Measurements from ENCODE around the gene KRT28.

KRT28 gene

GRCh38 chr17:40793832-40794231 lies 5.9 kb downstream of the KRT28 start:
- no peak for TF ChIP-seq Cebpa-rat (IDR thresholded peaks at IDR 0.05)
- Histone ChIP-seq H3K36me3 (no peaks in the 10 kb centered on the region), H3K9me3 (no peaks in the 10 kb centered on the region), H3K27ac (no peak overlapping the region), H3K9ac (no peak overlapping the region), H3K27me3 (no peaks in the 10 kb centered on the region), H4K20me1 (no peaks in the 10 kb centered on the region), H3K4me2 (no peak overlapping the region), H3K4me1 (peaks cover 6% of the 10 kb centered on the region), H3K4me3 (no peak overlapping the region)

- Histone ChIP-seq H3K4me2 (no peak overlapping the region), H3K27me3 (no peaks in the 10 kb centered on the region)
Measured at GRCh38 chr17:40791787-40792436, 7.8 kb downstream of the KRT28 start.

GRCh38 chr17:40791111-40791510 lies 8.6 kb downstream of the KRT28 start:
- Histone ChIP-seq H3K9me3 (no peaks in the 10 kb centered on the region), H3K4me1 (peaks cover 19% of the 10 kb centered on the region), H4K20me1 (no peaks in the 10 kb centered on the region), H3K27ac (no peak overlapping the region), H3K4me2 (no peak overlapping the region), H3K4me3 (no peak overlapping the region), H3K27me3 (no peaks in the 10 kb centered on the region), H3K9ac (no peak overlapping the region), H3K36me3 (no peaks in the 10 kb centered on the region)
- no peak for TF ChIP-seq Cebpa-rat (IDR thresholded peaks at IDR 0.05)

More at GRCh38 chr17:40791787-40792436, 7.8 kb downstream of the KRT28 start:
- Histone ChIP-seq H3K4me3 (no peak overlapping the region), H4K20me1 (no peaks in the 10 kb centered on the region), H3K36me3 (no peaks in the 10 kb centered on the region), H3K9ac (no peak overlapping the region), H3K9me3 (no peaks in the 10 kb centered on the region), H3K4me1 (peaks cover 19% of the 10 kb centered on the region), H3K27ac (no peak overlapping the region)
- no peak for TF ChIP-seq Cebpa-rat (IDR thresholded peaks at IDR 0.05)

GRCh38 chr17:40782450-40782849 lies 17.3 kb downstream of the KRT28 start, which contains the start of gene KRT27:
KRT27 (minus strand) TSS chr17:40782550; CDS start chr17:40782493, 57 bp downstream.
- Histone ChIP-seq H3K9me3 (peaks cover 7% of the 10 kb centered on the region; the same call in 1 of the 2 replicates), H3K9ac (no peak within 1 kb of the TSS), H3K27me3 (peaks cover 7% of the 10 kb centered on the region; the same call in 1 of the 2 replicates), H3K27ac (no peak within 1 kb of the TSS), H3K4me3 (no peak within 1 kb of the TSS), H3K36me3 (no peaks in the 10 kb centered on the region), H3K4me2 (no peak within 1 kb of the TSS), H4K20me1 (no peaks in the 10 kb centered on the region), H3K4me1 (peaks cover 4% of the 10 kb centered on the region; the same call in 1 of the 2 replicates)
- no peak for TF ChIP-seq Cebpa-rat (IDR thresholded peaks at IDR 0.05)

- 0 out of 2 replicates have a peak overlapping the region, but pooled peaks have one; percentile 25 for H3K4me2 ChIP-seq
- 0 out of 2 replicates have a peak overlapping the region, but pooled peaks have one; percentile 10 for H3K4me3 ChIP-seq
- no peaks in the 10 kb centered on the region for H3K36me3 ChIP-seq
Measured at GRCh38 chr17:40779181-40779909, 20.4 kb downstream of the KRT28 start.

GRCh38 chr17:40778461-40778860 lies 21.3 kb downstream of the KRT28 start:
- no peak for TF ChIP-seq Cebpa-rat (IDR thresholded peaks at IDR 0.05)
- Histone ChIP-seq H3K27me3 (peaks cover 7% of the 10 kb centered on the region; the same call in 1 of the 2 replicates), H3K27ac (no peak overlapping the region), H3K9me3 (peaks cover 7% of the 10 kb centered on the region; the same call in 1 of the 2 replicates), H4K20me1 (no peaks in the 10 kb centered on the region), H3K9ac (no peak overlapping the region), H3K36me3 (no peaks in the 10 kb centered on the region), H3K4me1 (no peaks in the 10 kb centered on the region), H3K4me2 (no peak overlapping the region), H3K4me3 (no peak overlapping the region)

More at GRCh38 chr17:40779181-40779909, 20.4 kb downstream of the KRT28 start:
- TF ChIP-seq Cebpa-rat (IDR thresholded peaks at IDR 0.05): no peak
- H4K20me1 ChIP-seq: no peaks in the 10 kb centered on the region
- H3K27ac ChIP-seq: no peak overlapping the region
- H3K9me3 ChIP-seq: peaks cover 7% of the 10 kb centered on the region; the same call in 1 of the 2 replicates
- no peak overlapping the region for H3K9ac ChIP-seq
- no peaks in the 10 kb centered on the region for H3K4me1 ChIP-seq
- peaks cover 7% of the 10 kb centered on the region; the same call in 1 of the 2 replicates for H3K27me3 ChIP-seq

GRCh38 chr17:40777971-40778370 lies 21.8 kb downstream of the KRT28 start:
- Histone ChIP-seq H3K9me3 (peaks cover 7% of the 10 kb centered on the region; the same call in 1 of the 2 replicates), H3K36me3 (no peaks in the 10 kb centered on the region), H3K4me2 (no peak overlapping the region), H3K4me3 (no peak overlapping the region), H3K27ac (no peak overlapping the region), H3K27me3 (peaks cover 7% of the 10 kb centered on the region; the same call in 1 of the 2 replicates), H4K20me1 (no peaks in the 10 kb centered on the region), H3K4me1 (no peaks in the 10 kb centered on the region), H3K9ac (no peak overlapping the region)
- TF ChIP-seq Cebpa-rat (IDR thresholded peaks at IDR 0.05): no peak

- Histone ChIP-seq H3K4me3 (no peak overlapping the region), H3K36me3 (no peaks in the 10 kb centered on the region), H4K20me1 (no peaks in the 10 kb centered on the region), H3K27me3 (peaks cover 7% of the 10 kb centered on the region; the same call in 1 of the 2 replicates), H3K9ac (no peak overlapping the region), H3K9me3 (peaks cover 7% of the 10 kb centered on the region; the same call in 1 of the 2 replicates), H3K27ac (no peak overlapping the region), H3K4me1 (no peaks in the 10 kb centered on the region), H3K4me2 (no peak overlapping the region)
- TF ChIP-seq Cebpa-rat (IDR thresholded peaks at IDR 0.05): no peak
Measured at GRCh38 chr17:40777459-40777858, 22.3 kb downstream of the KRT28 start.

- H3K27me3 ChIP-seq: peaks cover 7% of the 10 kb centered on the region; the same call in 1 of the 2 replicates
- peaks cover 7% of the 10 kb centered on the region; the same call in 1 of the 2 replicates for H3K9me3 ChIP-seq
- no peaks in the 10 kb centered on the region for H4K20me1 ChIP-seq
- no peaks in the 10 kb centered on the region for H3K36me3 ChIP-seq
- H3K9ac ChIP-seq: no peak overlapping the region
- H3K4me1 ChIP-seq: no peaks in the 10 kb centered on the region
- H3K4me2 ChIP-seq: no peak overlapping the region
- H3K27ac ChIP-seq: no peak overlapping the region
- H3K4me3 ChIP-seq: no peak overlapping the region
- TF ChIP-seq Cebpa-rat (IDR thresholded peaks at IDR 0.05): no peak
Measured at GRCh38 chr17:40775945-40776344, 23.8 kb downstream of the KRT28 start.

GRCh38 chr17:40772101-40772500 lies 27.7 kb downstream of the KRT28 start, which contains the start of gene KRT26:
KRT26 (minus strand) TSS chr17:40772201; CDS start chr17:40772113, 88 bp downstream.
- Histone ChIP-seq H3K36me3 (no peaks in the 10 kb centered on the region), H4K20me1 (no peaks in the 10 kb centered on the region), H3K27me3 (no peaks in the 10 kb centered on the region), H3K9me3 (no peaks in the 10 kb centered on the region), H3K9ac (no peak within 1 kb of the TSS), H3K27ac (no peak within 1 kb of the TSS), H3K4me1 (no peaks in the 10 kb centered on the region), H3K4me2 (no peak within 1 kb of the TSS), H3K4me3 (no peak within 1 kb of the TSS)
- TF ChIP-seq Cebpa-rat (IDR thresholded peaks at IDR 0.05): no peak

Measured in BLaER1 (cell line).